Adrenal gland (tissue), 5 donors: ENCODE measurements around the gene SEMA5A.

Experiments used
- POLR2A ChIP-seq, 2 donors: fragments of 450-650 bp; IDR thresholded peaks; one replicate each; pipeline ENCODE4 v1.6.1; 2017; ENCODE audit warnings: antibody characterized with exemption in 2 of 2, mild to moderate bottlenecking in 2 of 2, moderate library complexity in 1 of 2
- TF ChIP-seq, protein P1 (sequence below), 6 experiments: fragments of 450-650 bp in 4 of 6; fragments of 200-600 bp in 2 of 6; sonication (generic) in 1 of 6; IDR thresholded peaks; 1 replicate in 5 of 6; 2 replicates in 1 of 6; pipeline versions ENCODE4 v1.5.1 to v1.8.0; 2016 to 2021; ENCODE audit warnings: antibody characterized with exemption in 6 of 6, mild to moderate bottlenecking in 2 of 6, moderate library complexity in 1 of 6
- donor health status: DM: no; HTN: no; CAD: no.

DNA sequence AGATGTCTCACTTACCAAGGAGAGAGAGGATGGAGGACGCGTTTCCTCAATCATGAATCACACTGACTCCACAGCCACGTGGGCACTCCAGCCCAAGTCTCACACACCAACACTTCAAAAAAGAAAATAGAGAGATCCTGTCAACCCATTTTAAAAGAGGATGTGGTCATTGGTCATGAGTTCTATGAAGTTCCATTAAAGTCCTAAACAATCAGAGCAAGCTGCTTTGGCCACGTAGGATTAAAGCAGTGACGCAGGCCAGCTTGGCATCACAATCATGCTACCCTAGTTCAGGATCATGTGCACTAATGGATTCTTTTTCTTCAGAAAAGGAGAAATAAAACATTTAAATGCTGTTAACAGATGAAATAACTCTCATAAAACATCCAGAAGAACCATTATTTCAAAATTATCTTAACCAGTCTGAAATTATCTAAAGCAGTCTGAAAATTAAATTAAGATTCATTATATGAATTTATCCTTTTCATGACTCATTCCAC, 108.1 kb downstream of the SEMA5A start:
- no peak for TF ChIP-seq POLR2A (IDR thresholded peaks at IDR 0.05)
- TF ChIP-seq, protein P1, sequence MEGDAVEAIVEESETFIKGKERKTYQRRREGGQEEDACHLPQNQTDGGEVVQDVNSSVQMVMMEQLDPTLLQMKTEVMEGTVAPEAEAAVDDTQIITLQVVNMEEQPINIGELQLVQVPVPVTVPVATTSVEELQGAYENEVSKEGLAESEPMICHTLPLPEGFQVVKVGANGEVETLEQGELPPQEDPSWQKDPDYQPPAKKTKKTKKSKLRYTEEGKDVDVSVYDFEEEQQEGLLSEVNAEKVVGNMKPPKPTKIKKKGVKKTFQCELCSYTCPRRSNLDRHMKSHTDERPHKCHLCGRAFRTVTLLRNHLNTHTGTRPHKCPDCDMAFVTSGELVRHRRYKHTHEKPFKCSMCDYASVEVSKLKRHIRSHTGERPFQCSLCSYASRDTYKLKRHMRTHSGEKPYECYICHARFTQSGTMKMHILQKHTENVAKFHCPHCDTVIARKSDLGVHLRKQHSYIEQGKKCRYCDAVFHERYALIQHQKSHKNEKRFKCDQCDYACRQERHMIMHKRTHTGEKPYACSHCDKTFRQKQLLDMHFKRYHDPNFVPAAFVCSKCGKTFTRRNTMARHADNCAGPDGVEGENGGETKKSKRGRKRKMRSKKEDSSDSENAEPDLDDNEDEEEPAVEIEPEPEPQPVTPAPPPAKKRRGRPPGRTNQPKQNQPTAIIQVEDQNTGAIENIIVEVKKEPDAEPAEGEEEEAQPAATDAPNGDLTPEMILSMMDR (IDR thresholded peaks at IDR 0.05), result no peak
